Prostate gland (tissue), 2 donors: Measurements from ENCODE around the gene CACNA1H.

Experiments used
- CTCF ChIP-seq, 4 experiments: fragments of 200-600 bp in 2 of 4; fragments of 450-650 bp in 2 of 4; sonication (generic) in 2 of 4; IDR thresholded peaks; 1 replicate in 3 of 4; 2 replicates in 1 of 4; pipeline ENCODE4 v1.5.1; 2016 to 2019; ENCODE audit warnings: antibody characterized with exemption in 4 of 4, mild to moderate bottlenecking in 2 of 4, moderate library complexity in 2 of 4
- POLR2A ChIP-seq: fragments of 450-650 bp; IDR thresholded peaks from one replicate; pipeline ENCODE4 v1.6.1; 2016; ENCODE audit warnings: antibody characterized with exemption, mild to moderate bottlenecking
- POLR2AphosphoS5 ChIP-seq: sonication (generic); formaldehyde crosslinking; IDR thresholded peaks from one replicate; pipeline ENCODE4 v1.6.1; 2017; ENCODE audit warnings: antibody characterized with exemption

- TF ChIP-seq CTCF (IDR thresholded peaks at IDR 0.05) = no peak
- no peak for TF ChIP-seq POLR2A
- TF ChIP-seq POLR2AphosphoS5 = no peak
Measured at GRCh38 chr16:1262846-1263221, 109.9 kb downstream of the CACNA1H start.
